ENCODE measurements around the gene C1orf52.
"Not testable (repeated sequence)": the region's sequence is repeated elsewhere in the genome, so short reads cannot be mapped to it uniquely, and the experiment has no call there.

The C1orf52 gene

GRCh38 chr1:85276978-85277639, 17.6 kb upstream of the C1orf52 start:
- no peak for DNase-seq

GRCh38 chr1:85276215-85276977, 16.9 kb upstream of the C1orf52 start, which contains the start of gene BCL10:
TSS of gene BCL10 (minus strand) at chr1:85276632. CDS start at chr1:85276352, 280 bp downstream.
- peak; percentile 77 for DNase-seq

- no peak for DNase-seq
Observed at GRCh38 chr1:85275701-85276214, 16.3 kb upstream of the C1orf52 start.

GRCh38 chr1:85274969-85275453, 15.5 kb upstream of the C1orf52 start:
- DNase-seq = no peak

GRCh38 chr1:85273397-85273796, 13.9 kb upstream of the C1orf52 start:
- DNase-seq = no peak

GRCh38 chr1:85268801-85269585, 9.5 kb upstream of the C1orf52 start:
- no peak for DNase-seq

- DNase-seq = no peak
Observed at GRCh38 chr1:85267313-85267712, 7.9 kb upstream of the C1orf52 start.

GRCh38 chr1:85264150-85264549, 4.7 kb upstream of the C1orf52 start:
- DNase-seq = no peak

- no peak for DNase-seq
Observed at GRCh38 chr1:85262985-85263384, 3.5 kb upstream of the C1orf52 start.

GRCh38 chr1:85259912-85260274, 431 bp upstream of the C1orf52 start:
- no peak for DNase-seq

GRCh38 chr1:85258536-85259117, 835 bp downstream of the C1orf52 start:
- DNase-seq = no peak

- not testable (repeated sequence) for DNase-seq
Observed at GRCh38 chr1:85249042-85249441, 10.4 kb downstream of the C1orf52 start.

- DNase-seq = no peak
Observed at GRCh38 chr1:85245891-85246290, 13.6 kb downstream of the C1orf52 start.

GRCh38 chr1:85245456-85245855, 14.0 kb downstream of the C1orf52 start:
- no peak for DNase-seq

- no peak for DNase-seq
Observed at GRCh38 chr1:85244271-85245061, 15.0 kb downstream of the C1orf52 start.

- no peak for DNase-seq
Observed at GRCh38 chr1:85243372-85243771, 16.1 kb downstream of the C1orf52 start.

- DNase-seq = no peak
Observed at GRCh38 chr1:85240643-85241042, 18.8 kb downstream of the C1orf52 start.

- DNase-seq = no peak
Observed at GRCh38 chr1:85240174-85240601, 19.3 kb downstream of the C1orf52 start.

GRCh38 chr1:85237613-85238012, 21.8 kb downstream of the C1orf52 start:
- DNase-seq = no peak

- no peak for DNase-seq
Observed at GRCh38 chr1:85230305-85230977, 29.0 kb downstream of the C1orf52 start.

- DNase-seq = no peak
Observed at GRCh38 chr1:85229574-85230097, 29.8 kb downstream of the C1orf52 start.
